Left renal pelvis (tissue), 4 donors: ENCODE results near the gene SRCAP. TPM values are rescaled to one million over a fixed set of nuclear protein-coding genes. Genes with fewer than 3 reads are reported as not detected.

Source experiments
- DNase-seq, 4 donors: peaks; one replicate each; pipeline ENCODE4 v3.0.0-alpha.2; 2013; ENCODE audit warnings: low read depth in 4 of 4, low spot score in 3 of 4
- polyA plus RNA-seq, 4 donors: library from polyadenylated mRNA; unstranded; fragments of 120-200 nt; gene quantifications; one replicate each; pipeline ENCODE4 v1.2.1, GENCODE V29; 2013; ENCODE audit not compliant: insufficient read length in 4 of 4

The SRCAP gene
- polyA plus RNA-seq, 4 donors = 27.7 to 44.9 (median 33.2) TPM

GRCh38 chr16:30769379-30770089 is 70.6 kb downstream of the SRCAP start:
- DNase-seq = no peak

DNA sequence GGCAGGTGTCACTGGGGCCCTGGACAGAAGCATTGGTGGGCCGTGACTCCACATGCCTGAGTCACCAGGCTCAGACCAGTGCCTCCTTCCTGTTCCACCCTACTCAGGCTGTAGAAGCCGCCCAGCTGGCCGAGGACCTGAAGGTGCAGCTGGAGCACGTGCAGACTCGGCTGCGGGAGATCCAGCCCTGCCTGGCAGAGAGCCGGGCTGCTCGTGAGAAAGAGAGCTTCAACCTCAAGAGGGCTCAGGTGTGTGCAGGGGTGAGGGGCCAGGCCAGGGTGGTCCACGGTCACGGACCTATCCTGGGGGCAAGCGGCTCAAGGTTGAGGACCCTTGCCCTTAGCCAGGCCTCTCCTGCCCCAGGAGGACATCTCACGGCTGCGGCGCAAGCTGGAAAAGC is 72.8 kb downstream of the SRCAP start:
- DNase-seq = no peak

- no peak for DNase-seq
These were observed 74.9 kb downstream of the SRCAP start for GRCh38 chr16:30773826-30774225.

DNA sequence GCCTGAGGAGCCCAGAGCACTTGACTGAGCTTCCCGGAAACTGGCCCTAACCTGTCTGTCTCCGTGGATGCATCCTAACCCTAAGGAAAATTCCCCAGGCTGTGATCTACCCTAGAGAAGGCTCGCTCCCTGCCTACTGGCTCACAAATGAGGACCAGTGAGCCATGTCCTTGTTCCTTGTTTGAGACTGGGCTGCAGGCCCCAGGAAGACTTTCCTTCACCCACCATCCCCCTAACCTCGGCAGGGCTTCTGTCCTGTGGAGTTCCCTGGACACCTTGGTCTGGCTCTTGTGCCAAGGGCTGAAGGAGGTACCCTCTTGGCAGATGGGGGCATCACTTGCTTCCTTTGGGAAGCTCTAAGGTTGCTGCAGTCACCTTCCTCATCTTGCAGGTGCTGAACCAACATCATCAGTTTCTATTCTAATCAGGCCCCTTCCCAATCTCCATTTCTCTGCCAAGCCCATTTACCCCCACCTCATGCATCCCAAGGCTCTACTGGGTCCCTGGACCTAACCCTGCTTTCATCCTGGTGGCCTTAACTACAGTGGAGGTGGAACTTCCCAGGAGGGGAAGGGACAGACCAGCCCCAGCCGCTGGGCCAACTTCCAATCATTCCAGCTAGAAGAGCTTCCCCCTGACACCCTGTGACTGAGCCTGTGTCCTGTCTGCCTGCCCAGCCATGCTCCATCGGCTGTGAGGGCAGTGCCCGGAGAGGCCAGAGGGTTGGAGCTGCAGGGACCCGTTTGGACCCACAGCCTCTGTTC is 75.6 kb downstream of the SRCAP start:
- DNase-seq = no peak

DNA sequence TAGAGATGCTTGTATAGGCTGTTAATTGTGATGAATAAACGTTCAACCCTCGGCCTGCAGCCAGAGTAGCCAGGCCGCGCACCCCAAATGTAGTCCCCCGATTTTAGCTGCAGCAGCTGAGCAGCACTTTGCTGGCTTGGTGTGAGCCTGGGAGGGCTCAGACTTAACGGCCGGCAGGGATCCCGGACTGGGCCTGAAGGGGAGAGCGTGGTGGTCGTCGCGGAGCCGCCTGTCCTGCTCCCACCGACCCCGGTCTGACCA is 76.1 kb downstream of the SRCAP start:
- no peak for DNase-seq

DNA sequence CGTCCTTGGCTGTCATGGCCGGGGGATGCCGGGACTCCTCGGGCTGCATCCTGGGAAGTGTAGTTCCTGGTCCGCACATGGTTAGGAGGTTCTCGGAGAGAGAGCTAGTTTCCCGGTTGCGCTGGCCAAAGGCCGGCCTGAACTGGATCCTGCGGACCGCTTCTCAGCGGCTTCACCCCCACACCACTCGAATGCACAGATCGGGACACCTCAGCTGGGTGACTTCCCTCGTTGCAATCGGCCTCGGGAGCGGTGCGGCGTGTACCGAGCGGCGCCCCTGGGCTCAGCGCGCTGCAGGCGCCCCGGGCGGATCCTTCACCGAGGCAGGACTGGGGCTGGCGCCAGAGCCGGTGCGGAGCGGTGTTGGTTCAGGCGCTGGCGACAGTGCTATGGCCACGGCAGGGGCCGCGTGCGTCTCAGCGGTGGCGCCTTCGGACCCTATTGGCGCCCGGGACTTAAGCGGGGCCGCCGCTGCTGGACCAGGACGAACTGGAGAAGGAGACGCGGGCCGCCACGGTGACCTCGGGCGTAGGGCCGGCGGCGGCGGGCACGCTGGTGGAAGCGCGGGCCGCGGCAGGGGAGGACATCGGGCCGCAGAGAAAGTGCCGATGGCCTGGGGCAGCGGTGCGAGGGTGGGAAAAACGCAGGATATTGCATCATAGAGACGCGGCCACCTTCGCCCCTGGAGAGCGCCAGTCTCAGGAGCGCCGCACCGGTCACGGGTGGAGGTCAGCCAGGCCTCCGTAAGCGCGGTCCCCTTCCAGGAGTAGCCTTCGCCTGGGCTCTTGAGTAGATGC is 76.6 kb downstream of the SRCAP start:
- peak; percentile 70 to 81 (median 76) for DNase-seq

DNA sequence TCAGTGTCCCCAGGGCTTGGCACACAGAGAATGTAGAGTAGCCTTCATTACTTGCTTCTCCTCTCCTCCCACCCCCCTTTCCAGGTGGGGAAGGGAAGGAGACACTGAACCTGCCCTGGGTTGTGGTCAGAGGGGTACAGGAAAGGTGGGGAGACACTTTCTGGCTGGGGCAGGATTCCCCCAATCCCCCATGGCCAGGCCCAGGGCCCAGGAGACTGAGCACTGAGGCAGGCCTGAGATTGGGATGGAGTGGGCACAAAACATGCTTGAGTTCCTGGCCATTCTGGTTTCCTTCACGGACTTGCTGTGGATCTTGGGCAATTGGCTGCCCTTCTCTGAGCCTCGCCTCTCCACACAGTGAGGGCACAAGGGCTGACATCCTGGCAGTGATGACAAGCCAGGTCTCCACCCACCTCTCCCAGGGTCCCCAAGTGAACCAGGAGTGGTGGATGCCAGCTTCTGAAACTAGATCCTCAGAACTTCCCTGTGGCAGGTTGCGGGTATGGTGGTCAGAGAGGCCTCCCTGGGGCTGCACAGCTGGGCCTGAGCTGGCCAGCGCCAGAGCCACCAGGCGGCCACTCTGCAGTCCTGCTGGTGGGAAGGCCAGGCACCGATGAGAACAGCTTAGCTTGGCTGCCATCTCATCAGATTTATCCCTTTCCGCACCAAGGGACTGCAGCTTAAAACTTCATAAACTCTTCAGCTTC is 78.8 kb downstream of the SRCAP start:
- no peak for DNase-seq

GRCh38 chr16:30778549-30779244 is 79.7 kb downstream of the SRCAP start:
- no peak for DNase-seq

GRCh38 chr16:30779596-30779995 is 80.6 kb downstream of the SRCAP start:
- no peak for DNase-seq

DNA sequence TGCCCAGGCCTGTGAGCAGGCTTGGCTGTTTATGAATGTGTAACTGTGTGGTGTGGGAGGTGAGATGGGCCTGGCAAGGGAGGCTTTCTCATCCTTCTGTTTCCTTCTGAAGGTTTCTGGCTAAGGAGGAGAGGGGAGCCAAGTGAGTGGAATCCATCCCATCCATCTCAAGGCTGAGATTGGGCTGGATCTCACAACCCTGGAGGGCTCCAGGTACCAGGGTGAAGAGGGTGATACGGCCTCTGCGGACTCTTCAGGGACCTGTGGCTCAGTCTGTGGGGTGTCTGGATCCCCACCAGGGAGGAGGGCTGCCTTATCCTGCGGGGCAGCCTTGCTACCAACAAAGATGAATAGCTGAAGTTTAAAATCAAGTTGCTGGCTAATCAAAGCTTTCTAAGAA is 81.0 kb downstream of the SRCAP start:
- no peak for DNase-seq

- DNase-seq = no peak
These were observed 81.6 kb downstream of the SRCAP start for GRCh38 chr16:30780549-30780948.

DNA sequence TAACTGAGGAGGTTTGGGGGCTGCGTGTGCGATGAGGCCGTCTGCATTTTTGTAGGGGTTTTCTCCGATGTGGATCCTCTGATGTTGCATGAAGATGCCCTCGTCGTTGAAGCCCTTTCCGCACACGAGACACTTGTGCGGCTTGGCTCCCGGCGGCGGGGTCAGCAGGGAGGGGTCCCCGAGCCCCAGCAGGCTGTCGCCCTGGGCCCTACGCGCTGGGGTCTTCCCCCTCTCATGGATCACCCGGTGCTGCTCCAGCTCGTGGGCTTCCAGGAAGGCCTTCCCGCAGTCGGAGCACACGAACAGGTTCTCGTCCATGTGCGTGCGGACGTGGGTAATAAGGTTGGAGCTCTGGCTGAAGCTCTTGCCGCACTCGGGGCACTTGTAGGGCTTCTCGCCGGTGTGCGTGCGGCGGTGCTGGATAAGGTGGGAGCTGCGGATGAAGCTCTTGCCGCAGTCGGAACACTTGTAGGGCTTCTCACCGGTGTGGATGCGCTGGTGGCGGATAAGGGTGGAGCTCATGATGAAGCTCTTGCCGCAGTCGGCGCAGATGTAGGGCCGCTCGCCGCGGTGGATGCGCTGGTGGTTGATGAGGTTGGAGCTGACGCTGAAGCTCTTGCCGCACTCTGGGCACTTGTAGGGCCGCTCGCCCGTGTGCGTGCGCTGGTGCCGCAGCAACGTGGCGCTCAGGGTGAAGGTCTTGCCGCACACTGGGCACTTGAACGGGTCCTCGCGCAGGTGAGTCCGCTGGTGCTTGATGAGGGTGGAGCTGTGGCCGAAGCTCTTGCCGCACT is 83.7 kb downstream of the SRCAP start:
- no peak for DNase-seq

- DNase-seq = no peak
These were observed 84.5 kb downstream of the SRCAP start for GRCh38 chr16:30783280-30784109.

- no peak for DNase-seq
These were observed 85.2 kb downstream of the SRCAP start for GRCh38 chr16:30784215-30784614.

DNA sequence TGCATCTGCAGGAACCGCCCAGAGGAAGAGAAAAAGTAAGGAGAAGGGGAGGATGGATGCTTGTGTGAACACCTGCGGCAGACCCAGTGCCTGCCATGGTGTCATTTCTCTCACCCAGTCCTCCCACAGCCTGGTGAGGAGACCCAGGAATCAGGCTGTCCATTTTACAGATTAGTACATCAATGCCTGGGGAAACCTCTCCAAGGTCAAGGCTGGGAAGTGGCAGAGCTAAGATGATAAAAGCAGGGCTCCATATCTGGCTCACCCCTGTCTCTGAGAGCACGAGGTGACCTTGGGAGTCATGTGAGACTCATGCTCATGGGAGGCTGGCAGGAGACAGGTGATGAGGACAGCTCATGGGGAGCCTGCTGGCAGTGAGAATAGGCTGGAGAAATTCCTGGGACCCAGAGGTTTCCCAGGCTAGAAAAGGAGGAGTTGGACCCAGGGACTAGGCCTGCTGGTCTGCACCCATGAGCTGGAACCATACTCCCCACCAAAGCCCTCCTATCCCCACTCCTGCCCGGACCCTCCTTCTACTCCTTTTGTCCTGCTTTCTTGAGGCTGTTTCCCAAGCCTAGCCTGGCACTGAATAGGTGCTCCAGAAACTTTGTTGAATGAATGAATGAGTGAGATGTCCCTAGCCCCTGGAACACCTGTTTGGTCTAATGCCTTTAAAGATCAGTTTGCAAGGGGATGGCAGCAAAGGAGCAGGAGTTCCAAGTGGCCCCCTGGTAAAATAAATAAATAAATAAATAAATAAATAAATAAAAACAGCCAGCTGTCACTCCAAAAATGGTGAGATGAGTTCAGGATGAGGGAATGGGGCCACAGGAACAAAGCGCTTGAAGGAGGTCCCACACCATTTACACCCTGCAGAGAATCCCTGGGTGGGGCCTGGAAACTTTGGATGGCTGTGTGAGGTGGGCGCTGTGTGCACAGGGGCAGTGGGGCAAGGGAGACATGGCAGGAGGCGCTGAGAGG is 86.4 kb downstream of the SRCAP start:
- no peak for DNase-seq

DNA sequence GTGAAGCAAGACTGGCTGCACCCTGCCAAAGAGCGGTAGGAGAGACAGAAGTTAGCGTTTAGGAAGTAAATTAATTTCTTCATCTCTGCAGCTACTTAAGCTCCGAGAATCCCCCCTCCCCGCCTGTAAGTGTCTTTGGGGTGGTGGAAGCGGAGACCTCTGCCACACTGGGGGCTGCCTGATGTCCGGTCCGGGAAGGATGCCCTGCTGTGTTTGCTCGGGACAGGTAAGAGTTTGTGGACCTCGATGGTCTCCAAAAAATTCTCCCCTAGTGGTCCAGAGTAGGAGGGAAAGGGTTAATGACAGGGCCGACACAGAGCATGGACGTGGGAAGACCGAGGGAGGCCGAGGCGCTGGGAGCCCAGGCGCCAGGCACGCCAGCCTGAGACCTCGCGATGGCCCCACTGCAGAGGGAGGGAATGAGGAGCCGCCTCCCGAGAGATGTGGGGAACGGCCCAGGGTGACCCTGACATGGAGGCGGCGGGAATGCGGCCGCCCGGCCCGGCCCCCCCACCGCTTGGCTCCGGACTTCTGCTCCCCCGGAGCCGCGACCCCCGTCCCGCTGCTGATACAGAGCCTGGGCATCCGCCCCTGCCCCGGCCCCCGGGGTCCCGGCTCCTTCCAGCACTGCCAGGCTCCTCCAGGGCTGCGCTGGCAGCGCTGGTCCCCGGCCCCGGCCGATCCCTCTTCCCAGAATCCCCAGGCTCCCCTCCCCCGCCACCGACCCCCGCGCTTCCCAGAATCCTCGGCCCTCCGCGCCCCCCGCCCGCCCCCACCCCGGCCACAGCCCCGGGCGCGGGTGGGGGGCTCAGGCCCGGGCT is 87.4 kb downstream of the SRCAP start:
- no peak for DNase-seq
